Keratinocyte (primary cell): ENCODE results near the gene DIDO1.

ENCODE experiments used
- CTCF ChIP-seq, 3 experiments: IDR thresholded peaks in 1 of 3; conservative IDR thresholded peaks in 1 of 3; optimal IDR thresholded peaks in 1 of 3; 2 replicates in 2 of 3; 3 replicates in 1 of 3; pipeline versions ENCODE3 to v1.5.1; 2011; ENCODE audit warnings: low read length in 3 of 3, mild to moderate bottlenecking in 3 of 3, moderate library complexity in 2 of 3, control low read depth in 1 of 3, inconsistent platforms in 1 of 3; ENCODE audit not compliant: insufficient read depth in 2 of 3; ENCODE audit errors: extremely low read depth in 1 of 3
- EZH2 ChIP-seq: IDR thresholded peaks from one replicate; pipeline ENCODE4 v1.6.1; 2012; ENCODE audit warnings: inconsistent platforms, mild to moderate bottlenecking, low read length, moderate library complexity

DNA sequence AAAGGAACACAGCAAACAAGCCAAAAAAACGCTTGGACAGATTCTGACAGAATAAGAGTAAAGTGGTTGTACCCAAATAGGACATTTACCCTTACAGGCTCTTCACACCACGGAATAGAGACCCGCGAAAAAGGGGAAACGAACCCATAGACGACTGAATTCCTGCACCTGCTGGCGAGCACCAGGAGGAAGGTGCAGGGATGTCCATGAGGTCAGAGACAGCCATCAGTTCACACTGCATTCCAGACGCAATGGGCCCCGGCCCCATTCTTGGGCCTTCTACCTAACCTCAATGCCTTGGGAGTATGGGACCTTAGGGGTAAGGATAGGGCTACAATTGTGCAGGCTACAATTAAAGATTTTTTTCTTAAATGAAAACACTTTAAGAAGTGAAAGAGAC is 5.2 kb upstream of the DIDO1 start:
- TF ChIP-seq CTCF (optimal IDR thresholded peaks at IDR 0.05 in 1 of 3, IDR thresholded peaks at IDR 0.05 in 1 of 3, conservative IDR thresholded peaks at IDR 0.05 in 1 of 3; ENCODE audit: extremely low read depth in 1 of 3, insufficient read depth in 2 of 3, low read length in 3 of 3) (no peak), EZH2 (no peak)
